Ascending aorta (tissue), 2 donors: ENCODE measurements around the gene CEACAM4. TPM values are rescaled to one million over a fixed set of nuclear protein-coding genes. Genes with fewer than 3 reads are reported as not detected.
"Not testable (repeated sequence)": the region's sequence is repeated elsewhere in the genome, so short reads cannot be mapped to it uniquely, and the experiment has no call there.

Source experiments
- DNase-seq, 2 donors: peaks; one replicate each; pipeline ENCODE4 v3.0.0-alpha.2; 2019; ENCODE audit warnings: low spot score in 2 of 2
- H3K27ac ChIP-seq, 2 donors: fragments of 200-600 bp; sonication (generic); one replicate each; pipeline ENCODE4 v1.5.1; 2016 to 2017; ENCODE audit warnings: mild to moderate bottlenecking in 1 of 2
- H3K27me3 ChIP-seq: fragments of 200-600 bp; sonication (generic); one replicate; pipeline ENCODE4 v1.5.1; 2017
- H3K36me3 ChIP-seq, 2 donors: fragments of 200-600 bp; sonication (generic); one replicate each; pipeline ENCODE4 v1.5.1; 2016
- H3K4me1 ChIP-seq, 2 donors: fragments of 200-600 bp; sonication (generic); one replicate each; pipeline ENCODE4 v1.5.1; 2016 to 2017; ENCODE audit warnings: mild to moderate bottlenecking in 1 of 2
- H3K4me3 ChIP-seq, 2 donors: fragments of 200-600 bp; sonication (generic); one replicate each; pipeline ENCODE4 v1.5.1; 2016 to 2017; ENCODE audit warnings: mild to moderate bottlenecking in 1 of 2
- H3K9me3 ChIP-seq, 2 donors: fragments of 200-600 bp; sonication (generic); one replicate each; pipeline ENCODE4 v1.5.1; 2016
- intact Hi-C: fragments of 100-400 bp; cut with DNase I; formaldehyde crosslinking; loops from one replicate; pipeline ENCODE4 v1.15.1; 2023
- total RNA-seq: library from RNA; depleted of rRNA; stranded (reverse); fragments of >200 nt; gene quantifications from one replicate; pipeline ENCODE4 v1.1.0, GENCODE V29; 2016
- TF ChIP-seq, protein P1 (sequence below), 3 experiments: fragments of 200-600 bp in 2 of 3; fragments of 450-650 bp in 1 of 3; sonication (generic) in 2 of 3; IDR thresholded peaks; one replicate each; pipeline ENCODE4 v1.5.1; 2016 to 2019; ENCODE audit warnings: antibody characterized with exemption in 3 of 3, mild to moderate bottlenecking in 1 of 3, moderate library complexity in 1 of 3

Gene CEACAM4
- total RNA-seq, 1 donor from 2014 or later, result not detected

GRCh38 chr19:41584931-41585330 is 41.9 kb downstream of the CEACAM4 start:
- TF ChIP-seq, protein P1, sequence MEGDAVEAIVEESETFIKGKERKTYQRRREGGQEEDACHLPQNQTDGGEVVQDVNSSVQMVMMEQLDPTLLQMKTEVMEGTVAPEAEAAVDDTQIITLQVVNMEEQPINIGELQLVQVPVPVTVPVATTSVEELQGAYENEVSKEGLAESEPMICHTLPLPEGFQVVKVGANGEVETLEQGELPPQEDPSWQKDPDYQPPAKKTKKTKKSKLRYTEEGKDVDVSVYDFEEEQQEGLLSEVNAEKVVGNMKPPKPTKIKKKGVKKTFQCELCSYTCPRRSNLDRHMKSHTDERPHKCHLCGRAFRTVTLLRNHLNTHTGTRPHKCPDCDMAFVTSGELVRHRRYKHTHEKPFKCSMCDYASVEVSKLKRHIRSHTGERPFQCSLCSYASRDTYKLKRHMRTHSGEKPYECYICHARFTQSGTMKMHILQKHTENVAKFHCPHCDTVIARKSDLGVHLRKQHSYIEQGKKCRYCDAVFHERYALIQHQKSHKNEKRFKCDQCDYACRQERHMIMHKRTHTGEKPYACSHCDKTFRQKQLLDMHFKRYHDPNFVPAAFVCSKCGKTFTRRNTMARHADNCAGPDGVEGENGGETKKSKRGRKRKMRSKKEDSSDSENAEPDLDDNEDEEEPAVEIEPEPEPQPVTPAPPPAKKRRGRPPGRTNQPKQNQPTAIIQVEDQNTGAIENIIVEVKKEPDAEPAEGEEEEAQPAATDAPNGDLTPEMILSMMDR (IDR thresholded peaks at IDR 0.05), result no peak
- Histone ChIP-seq H3K36me3 (no peaks in the 10 kb centered on the region), H3K4me1 (no peaks in the 10 kb centered on the region), H3K4me3 (no peak overlapping the region), H3K27me3 (no peaks in the 10 kb centered on the region), H3K27ac (no peak overlapping the region), H3K9me3 (no peaks in the 10 kb centered on the region)
- intact Hi-C loops, result no loop called here
- DNase-seq, result no peak

DNA sequence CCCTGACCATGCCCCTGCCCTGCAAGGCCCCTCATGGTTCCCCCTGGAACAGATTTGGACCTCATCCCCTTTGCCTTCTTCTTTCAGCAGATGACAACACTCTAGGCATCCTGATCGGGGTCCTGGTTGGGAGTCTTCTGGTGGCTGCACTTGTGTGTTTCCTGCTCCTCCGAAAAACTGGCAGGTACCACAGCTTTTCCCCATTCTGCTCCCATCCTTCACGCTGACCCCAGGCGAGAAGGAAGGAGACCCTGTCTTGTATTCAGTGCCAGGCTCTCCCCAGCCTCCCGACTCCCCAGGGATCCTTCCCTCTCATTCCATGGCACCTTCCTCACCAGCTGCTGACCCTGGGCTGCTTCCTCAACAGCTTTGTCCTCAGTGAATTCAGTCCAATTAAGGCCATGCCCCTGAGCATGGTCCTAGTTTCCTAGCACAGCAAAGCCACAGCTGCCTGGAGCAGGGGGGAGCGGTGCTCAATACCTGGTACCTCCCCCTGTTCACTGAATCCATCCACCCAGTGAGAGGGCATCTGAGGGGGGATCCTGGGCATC is 42.5 kb downstream of the CEACAM4 start:
- no peak overlapping the region for H3K27ac ChIP-seq
- no peak overlapping the region for H3K4me3 ChIP-seq
- DNase-seq, result no peak
- no peaks in the 10 kb centered on the region for H3K9me3 ChIP-seq
- no peaks in the 10 kb centered on the region for H3K27me3 ChIP-seq
- TF ChIP-seq, protein P1 (IDR thresholded peaks at IDR 0.05), result no peak
- H3K36me3 ChIP-seq, result no peaks in the 10 kb centered on the region
- H3K4me1 ChIP-seq, result no peaks in the 10 kb centered on the region
- intact Hi-C loops, result no loop called here

DNA sequence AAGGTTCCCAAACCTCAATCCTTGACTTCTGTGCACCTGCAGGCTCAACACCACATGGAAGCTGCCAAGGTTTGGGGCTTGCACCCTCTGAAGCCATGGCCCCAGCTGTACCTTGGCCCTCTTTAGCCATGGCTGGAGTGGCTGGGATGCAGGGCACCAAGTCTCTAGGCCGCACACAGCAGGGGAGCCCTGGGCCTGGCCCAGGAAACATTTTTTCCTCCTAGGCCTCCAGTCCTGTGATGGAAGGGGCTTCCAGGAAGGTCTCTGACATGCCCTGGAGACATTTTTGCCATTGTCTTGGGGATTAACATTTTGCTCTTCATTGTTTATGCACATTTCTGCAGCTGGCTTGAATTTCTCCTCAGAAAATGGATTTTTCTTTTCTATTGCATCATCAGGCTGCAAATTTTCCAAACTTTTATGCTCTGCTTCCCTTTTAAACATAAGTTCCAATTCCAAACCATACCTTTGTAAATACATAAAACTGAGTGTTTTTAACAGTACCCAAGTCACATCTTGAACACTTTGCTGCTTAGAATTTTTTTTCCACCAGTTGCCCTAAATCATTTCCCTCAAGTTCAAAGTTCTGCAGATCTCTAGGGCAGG is 44.2 kb downstream of the CEACAM4 start:
- H3K9me3 ChIP-seq, H3K27ac ChIP-seq, DNase-seq, H3K27me3 ChIP-seq, H3K4me1 ChIP-seq, H3K36me3 ChIP-seq, intact Hi-C loops, H3K4me3 ChIP-seq: not testable (repeated sequence)

- H3K36me3 ChIP-seq, H3K4me1 ChIP-seq, H3K27me3 ChIP-seq, DNase-seq, H3K27ac ChIP-seq, intact Hi-C loops, H3K9me3 ChIP-seq, H3K4me3 ChIP-seq: not testable (repeated sequence)
Observed at GRCh38 chr19:41581068-41581467, 45.8 kb downstream of the CEACAM4 start.

DNA sequence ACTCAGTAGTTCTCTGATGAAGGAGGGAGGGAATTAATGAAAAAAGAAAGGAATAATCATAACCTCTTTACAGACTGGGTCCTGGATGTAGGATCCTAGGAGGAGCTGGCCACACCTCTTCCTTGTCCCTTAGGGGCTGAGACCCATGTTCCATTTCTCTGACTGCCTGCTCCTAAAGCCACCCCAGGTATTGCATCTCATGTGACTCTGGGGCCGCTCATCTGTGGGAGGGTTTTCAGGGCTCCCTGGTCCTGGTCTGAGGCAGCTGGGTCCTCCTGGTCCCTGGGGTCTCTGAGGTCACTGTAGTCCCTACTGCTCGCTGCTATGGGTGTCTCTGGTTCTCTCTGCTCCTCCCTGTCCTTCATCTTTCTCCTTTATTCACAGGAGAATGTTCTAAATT is 48.0 kb downstream of the CEACAM4 start:
- intact Hi-C loops, result no loop called here
- DNase-seq, result no peak
- H3K9me3 ChIP-seq, result no peaks in the 10 kb centered on the region
- H3K4me3 ChIP-seq, result no peak overlapping the region
- no peak overlapping the region for H3K27ac ChIP-seq
- TF ChIP-seq, protein P1 (IDR thresholded peaks at IDR 0.05), result no peak
- no peaks in the 10 kb centered on the region for H3K4me1 ChIP-seq
- H3K36me3 ChIP-seq, result no peaks in the 10 kb centered on the region
- H3K27me3 ChIP-seq, result no peaks in the 10 kb centered on the region

GRCh38 chr19:41577833-41578232 is 49.0 kb downstream of the CEACAM4 start:
- intact Hi-C loops, result no loop called here
- Histone ChIP-seq H3K27me3 (no peaks in the 10 kb centered on the region), H3K9me3 (no peaks in the 10 kb centered on the region), H3K27ac (no peak overlapping the region), H3K4me3 (no peak overlapping the region), H3K36me3 (no peaks in the 10 kb centered on the region), H3K4me1 (no peaks in the 10 kb centered on the region)
- DNase-seq, result no peak
- TF ChIP-seq, protein P1 (IDR thresholded peaks at IDR 0.05), result no peak
